PC-3 (cell line): ENCODE data around the gene POSTN.

Source experiments
- CTCF ChIP-seq: fragments of 300-600 bp; sonication (generic); conservative IDR thresholded peaks from 2 replicates; pipeline ENCODE4 v1.5.1; 2017; ENCODE audit warnings: antibody characterized with exemption, low read depth, mild to moderate bottlenecking, low read length
- EZH2phosphoT487 ChIP-seq: fragments of 300-600 bp; sonication (generic); IDR thresholded peaks from 2 replicates; pipeline ENCODE4 v1.6.1; 2018; ENCODE audit warnings: mild to moderate bottlenecking, antibody characterized with exemption, low read length, borderline replicate concordance

- TF ChIP-seq CTCF (no peak), EZH2phosphoT487 (no peak)
These were observed 4.0 kb downstream of the POSTN start for GRCh38 chr13:37594550-37594949.
